RKO (cell line): ENCODE results near the gene ARL4A.

Experiments
- DNase-seq: peaks from one replicate; pipeline ENCODE4 v3.0.0-alpha.2; 2016; ENCODE audit warnings: low spot score

Gene ARL4A

DNA sequence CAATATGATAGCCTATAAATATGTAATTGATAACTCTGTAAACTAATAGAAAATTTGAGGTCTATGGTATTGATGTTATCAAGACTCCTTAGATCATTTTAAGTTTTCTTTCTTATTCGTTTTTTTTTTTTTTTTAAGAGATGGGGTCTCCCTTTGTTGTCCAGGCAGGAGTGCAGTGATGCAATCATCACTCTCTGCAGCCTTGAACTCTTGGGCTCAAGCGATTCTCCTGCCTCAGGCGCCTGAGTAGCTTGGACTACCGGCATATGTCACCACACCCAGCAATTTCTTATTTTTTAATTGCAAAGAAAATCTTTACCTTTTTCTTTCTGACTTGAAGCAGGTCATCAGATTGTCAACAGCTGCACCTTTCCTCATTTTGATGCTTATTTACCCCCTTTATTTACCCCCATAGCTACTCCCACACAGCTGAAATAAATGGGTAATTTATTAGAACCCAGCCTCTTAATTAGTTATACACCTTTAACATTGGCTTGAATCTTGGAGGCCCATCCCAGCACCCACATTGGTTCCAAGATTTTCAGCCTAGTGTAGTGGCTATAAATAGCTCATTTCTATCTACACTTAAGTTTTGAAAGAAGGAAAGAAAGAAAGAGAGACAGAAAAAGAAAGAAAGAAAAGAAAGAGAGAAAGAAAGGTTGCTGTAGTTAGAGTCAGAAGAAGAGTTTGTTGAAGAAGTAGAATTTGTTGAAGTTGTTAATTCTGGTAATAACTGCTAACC lies 38.3 kb downstream of the ARL4A start:
- DNase-seq: no peak

DNA sequence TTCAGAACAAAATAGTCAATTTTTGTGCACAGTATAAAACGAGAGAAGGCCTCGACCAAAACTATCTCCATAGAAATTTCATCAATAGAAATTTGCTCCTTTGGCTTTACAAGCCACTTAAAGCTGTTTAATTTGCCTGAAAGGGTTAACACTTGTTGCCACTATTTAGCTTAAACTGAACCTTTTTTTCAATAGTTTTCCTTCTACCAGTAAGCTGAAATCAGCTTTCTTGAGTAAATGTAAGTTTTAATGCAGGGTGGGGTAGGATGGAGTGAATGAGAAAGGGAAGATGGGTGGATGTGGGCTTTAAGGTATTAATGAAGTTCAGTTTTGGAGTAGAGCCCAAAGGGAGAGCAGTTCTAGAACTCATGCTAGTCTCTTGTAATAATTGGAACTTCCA lies 39.5 kb downstream of the ARL4A start:
- DNase-seq: no peak

DNA sequence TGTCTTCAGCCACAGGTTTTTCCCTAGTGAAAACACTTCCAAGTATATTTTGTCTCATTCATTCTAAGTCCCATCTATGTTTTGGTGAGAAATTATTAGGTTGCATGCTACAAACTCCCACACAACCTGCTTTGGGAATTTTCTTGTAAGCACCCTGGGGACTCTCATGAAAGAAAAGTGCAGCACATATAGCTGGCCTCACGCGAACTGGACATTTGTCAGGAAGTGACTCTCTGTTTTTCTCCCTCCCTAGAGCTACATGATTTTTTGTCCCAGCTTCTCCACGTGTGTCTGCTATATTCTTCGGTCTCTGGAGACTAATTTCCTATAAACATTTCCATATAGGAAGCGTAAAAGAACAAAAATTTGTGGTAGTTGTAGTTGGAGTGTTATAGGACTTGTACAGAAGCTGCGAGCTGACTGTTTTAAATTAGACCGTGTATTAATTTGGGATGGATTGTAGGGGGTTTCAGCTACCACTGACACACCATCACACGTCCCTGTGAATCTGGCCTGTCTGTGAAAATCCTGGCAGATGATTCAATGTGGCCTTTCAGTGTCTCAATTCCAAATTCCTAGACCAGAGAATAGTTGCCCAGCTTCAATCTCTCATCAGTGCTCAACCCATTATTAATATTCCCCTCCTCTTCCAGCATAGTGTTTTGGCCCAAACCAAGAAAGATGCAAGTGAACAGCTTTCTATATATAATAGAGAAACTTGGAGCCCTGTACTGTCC lies 40.2 kb downstream of the ARL4A start:
- no peak for DNase-seq

DNA sequence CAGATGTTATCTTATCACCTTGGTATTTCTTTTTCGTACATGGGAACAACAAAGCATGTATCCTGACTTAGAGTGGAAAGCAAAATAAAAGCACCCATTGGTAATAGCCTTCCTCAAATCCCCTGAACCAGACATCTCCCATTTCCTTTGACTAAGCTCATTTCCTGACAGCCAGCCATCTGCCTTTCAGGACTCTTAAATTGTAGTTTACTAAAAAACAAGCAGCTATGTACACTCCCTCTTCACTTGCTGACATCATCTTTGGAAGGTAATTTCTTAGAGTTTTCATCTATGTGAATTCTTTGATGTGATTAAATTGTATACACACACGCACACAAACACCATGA lies 40.7 kb downstream of the ARL4A start:
- no peak for DNase-seq

DNA sequence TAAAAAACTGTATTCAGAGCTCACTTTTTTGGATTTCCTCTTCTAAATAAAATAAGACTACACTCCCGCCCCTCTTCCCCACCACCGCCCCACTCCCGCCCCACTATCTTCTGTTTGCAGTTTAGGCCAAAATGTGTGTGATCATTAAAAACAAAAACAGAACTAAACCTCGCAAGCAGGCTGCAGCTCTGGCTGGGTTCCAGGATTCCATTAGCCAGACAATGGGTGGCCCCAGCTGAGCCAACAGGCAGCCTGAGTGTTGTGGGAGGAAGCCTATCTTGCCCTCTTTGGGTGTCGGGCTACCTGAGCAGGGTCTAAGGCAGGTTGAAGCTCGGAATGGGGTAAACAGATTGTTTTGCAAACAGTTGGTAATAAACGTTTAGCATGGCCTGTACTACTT lies 41.7 kb downstream of the ARL4A start:
- no peak for DNase-seq

DNA sequence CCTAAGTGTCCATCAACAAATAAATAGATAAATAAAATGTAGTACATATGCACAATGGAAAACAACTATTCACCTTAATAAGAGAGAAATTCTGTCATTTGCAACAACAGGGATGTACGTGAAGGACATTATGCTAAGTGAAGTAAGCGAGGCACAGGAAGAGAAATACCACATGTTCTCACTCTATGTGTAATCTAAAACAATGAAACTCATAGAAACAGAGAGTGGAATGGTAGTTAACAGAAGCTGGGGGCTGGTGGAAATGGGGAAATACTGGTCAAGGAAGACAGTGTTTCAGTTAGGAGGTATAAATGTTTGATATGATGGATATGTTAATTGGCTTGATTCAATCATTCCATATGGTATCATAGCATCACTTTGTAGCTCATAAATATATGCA lies 43.1 kb downstream of the ARL4A start:
- DNase-seq: no peak

DNA sequence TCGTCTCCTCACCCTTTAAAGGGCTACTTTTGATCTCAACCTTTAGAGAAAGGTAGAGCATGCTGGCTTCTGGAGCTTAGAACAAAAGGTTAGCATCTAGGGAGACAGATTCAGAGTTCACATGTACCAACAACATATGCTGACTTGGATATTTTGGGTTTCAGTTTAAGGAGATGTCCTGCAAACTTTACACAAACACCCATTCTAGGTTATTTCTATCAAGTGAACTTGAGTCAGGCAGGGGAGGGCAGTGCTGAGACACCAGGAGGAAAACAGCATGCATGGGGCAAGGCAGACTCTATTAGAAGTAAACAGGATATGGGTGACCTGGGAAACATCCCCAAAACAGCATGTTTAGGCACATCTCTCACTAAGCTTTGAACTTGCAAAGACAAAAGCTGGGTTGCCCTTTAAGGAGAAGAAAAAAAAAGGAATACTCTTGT lies 43.8 kb downstream of the ARL4A start:
- no peak for DNase-seq

DNA sequence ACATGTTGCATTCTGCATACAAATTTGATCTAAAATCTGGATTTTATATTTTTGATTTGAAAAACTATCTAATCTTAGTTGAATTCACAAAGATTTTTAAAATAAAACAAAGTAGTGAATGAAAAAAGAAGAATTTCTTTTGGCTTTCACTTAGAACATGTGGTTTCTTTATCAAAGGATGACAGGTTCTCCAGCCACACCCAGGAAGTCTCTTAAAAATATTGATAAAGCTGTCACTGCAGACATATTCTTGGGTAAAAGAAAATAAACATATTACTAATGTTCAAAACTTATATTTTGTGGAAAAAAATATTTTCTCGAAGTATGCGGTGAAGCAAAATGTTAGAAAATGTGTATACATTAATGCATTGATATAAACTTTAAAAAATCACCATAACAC lies 44.3 kb downstream of the ARL4A start:
- DNase-seq: no peak

DNA sequence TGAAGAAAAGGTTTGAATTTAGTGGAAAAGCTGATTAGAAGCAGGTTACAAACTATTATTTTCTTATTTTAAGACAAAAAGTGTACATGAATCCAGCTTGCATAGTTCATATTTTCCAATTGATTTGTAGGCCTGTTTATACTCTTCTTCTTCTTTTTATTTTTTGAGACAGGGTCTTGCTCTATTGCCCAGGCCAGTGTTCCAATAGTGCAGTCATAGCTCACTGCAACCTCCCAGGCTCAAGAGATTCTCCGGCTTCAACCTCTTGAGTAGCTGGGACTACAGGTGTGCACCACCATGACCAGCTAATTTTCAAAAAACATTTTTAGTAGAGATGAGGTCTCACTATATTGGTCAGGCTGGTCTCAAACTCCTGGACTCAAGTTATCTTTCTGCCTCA lies 45.0 kb downstream of the ARL4A start:
- no peak for DNase-seq

DNA sequence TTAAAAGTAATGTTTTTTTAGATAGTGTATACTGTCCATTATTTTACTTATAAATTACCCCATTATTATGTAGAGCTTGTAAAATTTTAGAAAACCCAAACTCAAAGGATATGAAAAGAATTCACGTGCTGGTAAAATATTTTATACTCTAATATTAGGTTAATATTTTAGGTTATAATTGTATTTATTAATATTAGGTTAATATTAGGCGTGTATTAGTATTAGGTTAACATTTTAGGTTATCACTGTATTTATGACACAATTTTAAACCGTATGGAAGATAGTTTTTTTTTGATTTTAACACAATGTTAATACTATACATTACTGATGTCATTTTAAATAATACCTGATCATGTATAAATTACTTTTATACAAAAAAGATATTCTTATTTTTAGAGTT lies 48.5 kb downstream of the ARL4A start:
- no peak for DNase-seq

DNA sequence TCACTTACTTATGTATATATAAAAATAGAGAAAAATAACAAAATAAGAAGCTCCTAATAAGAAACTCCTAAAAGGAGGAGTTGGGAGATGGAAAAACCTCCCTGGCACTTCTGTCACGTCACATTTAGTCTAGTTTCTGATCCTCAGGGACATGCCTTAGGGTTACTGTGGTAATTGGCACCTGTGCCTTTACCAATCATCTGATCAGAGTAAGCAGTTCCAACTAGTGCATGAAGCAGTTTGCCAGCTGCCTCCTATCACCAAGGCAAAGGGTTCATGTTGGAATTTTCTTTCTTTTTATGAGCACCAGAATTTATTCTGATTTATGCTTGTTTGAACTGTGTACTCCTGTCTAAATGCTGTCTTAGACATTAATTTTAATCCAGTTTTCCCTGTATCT lies 49.9 kb downstream of the ARL4A start:
- DNase-seq: no peak

DNA sequence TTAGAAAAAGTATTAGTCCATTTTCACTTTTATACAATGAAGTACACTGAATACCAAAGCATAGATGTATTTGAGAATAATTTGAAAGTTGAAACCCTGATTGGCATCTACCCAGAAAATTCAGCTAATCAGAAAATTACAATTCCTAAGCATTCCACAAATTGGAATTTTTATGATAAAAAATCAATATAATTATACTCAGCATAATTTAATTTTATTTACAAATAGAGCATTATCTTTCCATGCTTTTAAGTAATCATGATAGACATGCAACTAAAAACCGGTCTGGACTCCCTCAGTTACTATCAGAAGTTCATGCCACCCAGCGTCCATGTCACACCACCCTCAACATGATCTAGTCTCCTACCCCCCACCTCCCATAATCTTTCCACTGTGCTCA lies 50.4 kb downstream of the ARL4A start:
- no peak for DNase-seq

DNA sequence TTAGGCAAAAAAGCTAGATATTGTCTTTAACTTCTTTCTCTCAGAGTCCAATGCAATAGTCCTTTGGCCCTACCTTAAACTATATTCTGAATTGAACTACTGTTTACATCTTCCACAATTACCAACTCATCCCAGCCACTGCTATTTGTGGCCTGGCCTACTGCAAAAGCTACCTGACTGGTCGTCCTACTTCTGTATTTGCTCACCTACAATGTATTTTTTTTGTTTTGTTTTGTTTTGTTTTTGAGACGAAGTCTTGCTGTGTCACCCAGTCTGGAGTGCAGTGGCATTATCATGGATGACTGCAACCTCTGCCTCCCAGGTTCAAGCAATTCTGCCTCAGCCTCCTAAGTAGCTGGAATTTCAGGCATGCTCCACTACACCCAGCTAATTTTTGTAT lies 51.2 kb downstream of the ARL4A start:
- no peak for DNase-seq
